H1 (cell line): ENCODE results near the gene ATP6V1A. TPM values are rescaled to one million over a fixed set of nuclear protein-coding genes. Genes with fewer than 3 reads are reported as not detected.

ENCODE experiments used
- BRCA1 ChIP-seq: IDR thresholded peaks from 2 replicates; pipeline ENCODE4 v1.6.1; 2012; ENCODE audit warnings: low read depth, low read length, improper control_type of control experiment
- polyA plus RNA-seq, 7 experiments: library from polyadenylated mRNA; depleted of rRNA in 3 of 7; stranded (reverse) in 5 of 7; unstranded in 2 of 7; fragments of >200 nt in 5 of 7; fragments of 200-250 nt in 2 of 7; gene quantifications; 1 replicate in 5 of 7; 2 replicates in 1 of 7; 4 replicates in 1 of 7; pipeline versions ENCODE4 v1.2.1 to v1.2.3, GENCODE V29; 2011 to 2013; ENCODE audit warnings: missing spikeins in 2 of 7, mixed read lengths in 2 of 7
- total RNA-seq: library from RNA; stranded (reverse); fragmentation: NEBNext Ultra II Directional; extraction: Animal tissue kit (Norgen Biotek cat#: 25700); gene quantifications from 2 replicates; pipeline ENCODE4 v1.2.1, GENCODE V29; 2021

The ATP6V1A gene
- total and polyA plus RNA-seq, 2 of the 8 experiments (the other 6 are each of a cell fraction or from before 2014, with no cell fraction given), result 15.4 to 90.9 TPM

DNA sequence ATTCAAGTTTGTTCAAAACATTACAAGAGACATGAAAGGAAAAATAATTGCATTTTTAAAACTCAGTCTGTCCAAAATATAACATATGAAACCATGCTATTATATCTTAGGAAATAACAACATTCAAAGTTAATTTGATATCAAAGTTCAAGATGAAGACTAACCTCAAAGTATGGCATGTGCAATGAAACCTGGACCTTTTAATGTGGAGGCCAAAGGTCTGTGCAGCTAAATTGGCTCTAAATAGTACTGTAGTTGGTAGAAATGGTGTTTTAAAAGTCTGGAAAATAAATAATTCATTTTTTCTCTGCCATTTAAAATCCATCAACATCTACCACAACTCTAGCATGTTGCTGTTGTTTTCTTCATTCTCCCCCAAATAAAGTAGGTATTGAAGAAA is 100.4 kb downstream of the ATP6V1A start (continued):
- TF ChIP-seq BRCA1, result no peak
